Coronary artery (tissue), 2 donors: ENCODE results near the gene WDR91.

Experiments
- DNase-seq: peaks from one replicate; pipeline ENCODE4 v3.0.0-alpha.2; 2017; ENCODE audit warnings: low spot score
- H3K27ac ChIP-seq, 2 donors: fragments of 200-600 bp; sonication (generic); one replicate each; pipeline ENCODE4 v1.5.1; 2016 to 2019
- H3K4me3 ChIP-seq: fragments of 200-600 bp; sonication (generic); 2 replicates; pipeline ENCODE4 v1.5.1; 2016; ENCODE audit warnings: mild to moderate bottlenecking, moderate library complexity
- TF ChIP-seq, protein P1 (sequence below): fragments of 200-600 bp; sonication (generic); IDR thresholded peaks from one replicate; pipeline ENCODE4 v1.5.1; 2019; ENCODE audit warnings: antibody characterized with exemption

Gene WDR91

DNA sequence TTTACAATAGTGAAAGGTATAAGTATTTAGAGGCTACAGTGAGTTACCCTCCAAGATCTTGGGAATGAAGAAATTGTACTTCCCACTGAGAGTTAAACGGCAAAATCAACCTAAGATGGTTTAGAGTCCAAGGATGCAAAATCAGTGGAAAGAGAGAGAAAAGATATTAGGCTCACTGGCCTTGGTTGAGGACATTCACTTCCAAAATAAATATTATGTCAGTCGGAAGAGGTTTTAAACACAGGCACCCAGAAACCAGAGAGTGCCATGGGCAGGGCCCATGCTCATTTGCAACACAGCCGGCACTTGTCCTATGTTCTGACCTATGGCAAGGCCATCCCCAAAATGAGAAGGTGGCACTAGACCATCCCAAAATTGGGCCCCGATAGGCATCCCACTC is 3.9 kb upstream of the WDR91 start:
- H3K4me3 ChIP-seq = no peak overlapping the region
- peak overlapping the region in 1 of 2 donors; percentile 49 for H3K27ac ChIP-seq
- DNase-seq = no peak
- TF ChIP-seq, protein P1, sequence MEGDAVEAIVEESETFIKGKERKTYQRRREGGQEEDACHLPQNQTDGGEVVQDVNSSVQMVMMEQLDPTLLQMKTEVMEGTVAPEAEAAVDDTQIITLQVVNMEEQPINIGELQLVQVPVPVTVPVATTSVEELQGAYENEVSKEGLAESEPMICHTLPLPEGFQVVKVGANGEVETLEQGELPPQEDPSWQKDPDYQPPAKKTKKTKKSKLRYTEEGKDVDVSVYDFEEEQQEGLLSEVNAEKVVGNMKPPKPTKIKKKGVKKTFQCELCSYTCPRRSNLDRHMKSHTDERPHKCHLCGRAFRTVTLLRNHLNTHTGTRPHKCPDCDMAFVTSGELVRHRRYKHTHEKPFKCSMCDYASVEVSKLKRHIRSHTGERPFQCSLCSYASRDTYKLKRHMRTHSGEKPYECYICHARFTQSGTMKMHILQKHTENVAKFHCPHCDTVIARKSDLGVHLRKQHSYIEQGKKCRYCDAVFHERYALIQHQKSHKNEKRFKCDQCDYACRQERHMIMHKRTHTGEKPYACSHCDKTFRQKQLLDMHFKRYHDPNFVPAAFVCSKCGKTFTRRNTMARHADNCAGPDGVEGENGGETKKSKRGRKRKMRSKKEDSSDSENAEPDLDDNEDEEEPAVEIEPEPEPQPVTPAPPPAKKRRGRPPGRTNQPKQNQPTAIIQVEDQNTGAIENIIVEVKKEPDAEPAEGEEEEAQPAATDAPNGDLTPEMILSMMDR = no peak

DNA sequence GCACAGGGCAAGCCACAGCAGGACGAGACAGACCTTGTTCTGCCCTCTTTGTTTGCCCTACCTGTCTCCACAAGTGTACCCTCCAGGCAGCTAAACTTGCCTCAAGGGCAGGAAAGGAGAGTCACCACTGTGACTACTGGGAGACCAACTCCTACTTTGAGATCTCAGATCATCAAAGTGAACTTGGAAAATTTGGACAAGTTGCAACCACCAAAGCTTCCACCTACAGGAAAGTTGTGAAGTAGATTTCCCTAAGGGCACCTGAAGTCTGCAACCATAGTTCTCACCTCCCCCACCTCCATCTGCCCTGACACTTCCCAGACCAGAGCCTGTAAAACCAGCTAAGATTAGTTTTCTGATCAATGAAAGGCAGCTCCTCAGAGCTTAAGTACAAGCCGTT is 2.5 kb upstream of the WDR91 start:
- no peak overlapping the region for H3K27ac ChIP-seq
- DNase-seq = no peak
- TF ChIP-seq, protein P1 = no peak
- H3K4me3 ChIP-seq = no peak overlapping the region

DNA sequence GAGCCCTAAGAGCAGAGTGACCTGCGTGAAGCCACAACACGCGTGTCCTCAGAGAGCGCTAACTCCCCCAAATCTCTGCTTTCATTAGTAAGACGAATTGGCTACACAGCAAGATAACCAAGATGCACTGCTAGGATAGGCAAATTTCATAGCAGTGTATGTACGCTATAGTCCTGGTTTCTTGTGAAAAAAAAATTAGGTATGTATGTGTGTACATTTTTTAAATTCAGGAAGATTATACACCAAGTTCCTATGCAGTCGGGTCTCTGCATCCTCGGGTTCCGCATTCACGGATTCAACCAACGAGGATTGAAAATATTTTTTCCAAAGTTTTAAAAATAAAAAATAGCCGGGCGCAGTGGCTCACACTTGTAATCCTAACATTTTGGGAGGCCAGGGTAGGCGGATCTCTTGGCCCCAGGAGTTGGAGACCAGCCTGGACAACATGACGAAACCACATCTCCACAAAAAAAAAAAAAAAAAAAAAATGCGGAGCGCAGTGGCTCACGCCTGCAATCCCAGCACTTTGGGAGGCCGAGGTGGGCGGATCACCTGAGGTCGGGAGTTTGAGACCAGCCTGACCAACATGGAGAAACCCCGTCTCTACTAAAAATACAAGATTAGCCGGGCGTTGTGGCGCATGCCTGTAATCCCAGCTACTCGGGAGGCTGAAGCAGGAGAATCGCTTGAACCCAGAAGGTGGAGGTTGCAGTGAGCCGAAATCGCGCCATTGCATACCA is 790 bp upstream of the WDR91 start:
- Histone ChIP-seq H3K27ac (peak overlapping the region; percentile 94 to 96), H3K4me3 (peak overlapping the region; percentile 87)
- DNase-seq = peak; percentile 82

DNA sequence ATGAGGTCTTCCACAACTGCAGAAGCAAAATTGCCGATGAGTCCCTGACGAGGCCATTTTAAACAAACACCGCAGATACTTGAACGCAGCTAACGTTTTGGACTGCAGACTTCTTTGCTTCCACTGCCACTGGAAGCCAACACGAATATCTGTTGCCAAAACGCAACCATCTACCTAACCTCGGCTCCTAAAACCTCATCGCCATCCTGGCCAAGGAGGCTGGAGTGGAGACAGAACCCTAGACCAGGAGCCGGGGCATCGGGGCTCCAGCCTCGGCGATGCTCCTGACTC is 493 bp downstream of the WDR91 start:
- Histone ChIP-seq H3K4me3 (peak overlapping the region; percentile 87), H3K27ac (peak overlapping the region; percentile 94 to 96)
- no peak for DNase-seq
- TF ChIP-seq, protein P1 = no peak

DNA sequence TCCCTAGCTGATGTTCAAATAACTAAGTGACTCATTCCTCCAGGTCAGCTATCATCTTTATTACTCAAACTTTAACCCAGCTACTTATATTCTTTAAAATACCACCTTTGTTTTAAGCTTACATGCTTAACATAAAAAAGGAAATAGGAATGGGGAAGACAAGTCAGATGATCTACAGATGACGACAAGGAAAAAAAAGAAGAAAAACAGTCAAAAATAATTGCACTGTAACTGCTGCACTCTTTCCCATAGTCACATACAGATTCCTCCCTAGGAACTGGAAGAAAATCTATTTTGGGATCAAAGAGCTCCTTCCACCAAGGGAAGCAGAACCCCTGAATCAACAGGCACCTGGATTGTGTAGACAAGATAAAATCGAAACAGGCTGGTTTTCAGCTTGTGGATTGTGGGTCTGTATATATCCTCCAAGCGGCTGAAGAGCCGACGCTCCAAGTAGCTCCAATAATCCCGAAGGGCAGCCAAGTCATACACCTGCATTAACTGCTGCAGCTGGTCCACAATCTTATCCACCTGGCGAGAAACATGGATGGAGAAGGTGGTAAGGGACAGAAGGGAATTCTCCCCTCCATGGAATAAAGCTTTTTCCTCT is 2.0 kb downstream of the WDR91 start:
- DNase-seq = no peak
- Histone ChIP-seq H3K27ac (peak overlapping the region in 1 of 2 donors; percentile 57), H3K4me3 (peak overlapping the region; percentile 34)
- TF ChIP-seq, protein P1 = no peak

DNA sequence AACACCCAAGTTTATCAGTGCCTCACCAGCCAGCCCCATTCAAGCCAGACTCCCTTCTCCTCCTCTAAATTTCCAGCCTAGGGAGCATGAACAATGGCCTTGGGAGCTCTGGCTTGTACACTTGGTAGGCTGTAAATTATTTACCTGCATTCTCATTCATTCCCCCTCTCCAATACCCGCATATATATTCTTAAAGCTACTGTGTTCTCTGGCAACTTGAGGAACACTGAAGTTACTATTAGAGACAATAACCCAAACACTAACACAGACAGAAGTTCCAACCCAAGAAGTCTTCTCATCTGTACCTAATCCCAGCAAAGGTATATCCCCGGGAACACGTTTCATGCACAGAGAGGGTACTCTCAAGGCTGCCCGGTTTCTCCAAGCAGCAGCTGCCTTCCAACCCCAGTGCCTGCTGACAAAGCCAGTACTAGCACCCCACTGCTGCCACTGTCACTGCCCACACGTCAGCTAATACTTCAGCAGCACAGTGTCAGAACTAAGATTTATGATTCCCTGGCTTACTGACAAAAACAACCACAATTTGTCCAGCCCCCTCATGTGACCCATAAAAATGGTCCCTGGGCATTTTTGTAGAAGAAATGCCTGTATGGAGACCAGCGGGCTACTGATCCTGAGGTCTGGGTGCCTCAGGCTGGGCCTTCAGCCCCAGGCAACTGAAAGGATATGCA is 3.1 kb downstream of the WDR91 start:
- no peak for DNase-seq
- TF ChIP-seq, protein P1 = no peak
- Histone ChIP-seq H3K4me3 (peak overlapping the region; percentile 14), H3K27ac (peak overlapping the region in 1 of 2 donors; percentile 24)

DNA sequence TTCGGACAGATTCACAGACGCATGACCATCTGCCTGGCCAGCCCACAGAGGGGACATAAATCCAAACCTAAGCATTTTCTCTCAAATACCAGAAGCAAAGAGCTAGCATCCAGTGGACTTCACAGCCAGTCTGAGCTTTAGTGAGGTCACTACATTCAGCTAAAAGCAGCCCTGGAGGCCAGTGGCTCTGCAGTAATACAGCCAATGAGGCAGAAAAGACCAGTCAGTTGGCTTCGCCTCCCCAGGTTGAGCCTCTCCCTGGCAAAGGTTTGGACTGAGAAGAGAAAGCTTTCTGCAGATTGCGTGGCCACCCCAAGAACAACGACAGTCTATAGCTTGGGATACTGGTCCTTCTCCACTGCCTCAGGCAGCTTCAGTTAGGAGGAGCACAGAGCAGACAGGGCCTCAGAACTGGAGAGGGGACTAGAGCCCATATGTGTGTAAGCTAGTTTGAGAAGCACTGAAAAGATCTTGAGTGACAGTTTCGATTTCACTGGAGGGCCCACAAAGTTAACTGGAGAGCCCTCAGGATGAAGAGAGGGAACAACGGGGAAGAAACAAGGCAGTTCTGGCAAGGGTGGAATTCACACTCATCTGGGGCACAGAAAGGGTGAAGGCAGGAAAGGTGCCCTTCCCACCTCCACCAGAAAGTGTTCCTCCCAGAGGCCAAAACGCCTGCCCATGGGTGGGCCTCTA is 3.8 kb downstream of the WDR91 start:
- TF ChIP-seq, protein P1 = no peak
- Histone ChIP-seq H3K4me3 (no peak overlapping the region), H3K27ac (no peak overlapping the region)
- DNase-seq = no peak
